ENCODE results near the gene ZBTB16.

DNA sequence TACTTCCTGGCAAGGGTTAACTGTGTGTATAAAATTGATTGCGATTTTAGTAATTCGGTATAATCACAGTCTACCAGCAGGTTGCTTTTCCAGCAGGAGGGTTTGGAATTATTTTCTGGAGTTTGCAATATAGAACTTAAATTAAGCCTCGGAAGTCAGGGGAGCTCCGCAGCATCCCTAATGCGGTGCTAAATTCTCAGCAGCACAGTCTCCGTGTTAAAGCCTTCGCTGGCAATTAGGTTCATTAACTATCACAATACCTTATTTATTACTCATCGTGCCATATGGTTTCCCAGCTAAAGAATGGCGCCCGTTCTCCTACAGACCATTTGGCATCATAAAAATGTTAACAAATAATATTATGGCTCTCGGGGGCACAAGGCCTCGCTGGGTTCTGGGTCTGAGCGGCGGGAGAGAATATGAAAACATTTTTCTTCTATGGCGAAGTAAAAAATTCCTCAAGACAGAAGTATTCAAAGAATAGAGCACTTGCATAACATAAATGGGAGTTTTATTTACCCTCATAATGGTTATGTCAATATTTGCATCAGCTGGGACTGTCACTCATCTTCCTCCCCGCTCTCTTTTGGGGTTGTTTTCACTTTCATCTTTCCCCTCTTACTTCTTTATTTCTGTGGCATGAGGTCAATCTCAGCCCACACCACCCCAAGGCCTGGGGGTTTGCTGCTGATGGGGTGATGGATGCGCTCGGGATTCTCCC, 28.1 kb upstream of the ZBTB16 start:
- TF ChIP-seq, protein P1, sequence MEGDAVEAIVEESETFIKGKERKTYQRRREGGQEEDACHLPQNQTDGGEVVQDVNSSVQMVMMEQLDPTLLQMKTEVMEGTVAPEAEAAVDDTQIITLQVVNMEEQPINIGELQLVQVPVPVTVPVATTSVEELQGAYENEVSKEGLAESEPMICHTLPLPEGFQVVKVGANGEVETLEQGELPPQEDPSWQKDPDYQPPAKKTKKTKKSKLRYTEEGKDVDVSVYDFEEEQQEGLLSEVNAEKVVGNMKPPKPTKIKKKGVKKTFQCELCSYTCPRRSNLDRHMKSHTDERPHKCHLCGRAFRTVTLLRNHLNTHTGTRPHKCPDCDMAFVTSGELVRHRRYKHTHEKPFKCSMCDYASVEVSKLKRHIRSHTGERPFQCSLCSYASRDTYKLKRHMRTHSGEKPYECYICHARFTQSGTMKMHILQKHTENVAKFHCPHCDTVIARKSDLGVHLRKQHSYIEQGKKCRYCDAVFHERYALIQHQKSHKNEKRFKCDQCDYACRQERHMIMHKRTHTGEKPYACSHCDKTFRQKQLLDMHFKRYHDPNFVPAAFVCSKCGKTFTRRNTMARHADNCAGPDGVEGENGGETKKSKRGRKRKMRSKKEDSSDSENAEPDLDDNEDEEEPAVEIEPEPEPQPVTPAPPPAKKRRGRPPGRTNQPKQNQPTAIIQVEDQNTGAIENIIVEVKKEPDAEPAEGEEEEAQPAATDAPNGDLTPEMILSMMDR (IDR thresholded peaks at IDR 0.05) = no peak
- no peak for TF ChIP-seq POLR2A (IDR thresholded peaks at IDR 0.05)
- no peak for TF ChIP-seq POLR2AphosphoS5 (IDR thresholded peaks at IDR 0.05)
- no peak for TF ChIP-seq EP300 (IDR thresholded peaks at IDR 0.05)

All from stomach (tissue), 4 donors.